GM12878 (cell line): ENCODE results near the gene RIF1. TPM values are rescaled to one million over a fixed set of nuclear protein-coding genes. Genes with fewer than 3 reads are reported as not detected.

Experiments
- ATAC-seq: fragments of 200-7000 bp; cut with Tn5 transposase; 3 replicates; pipeline ENCODE4 v1.9.1; 2020; ENCODE audit warnings: mild to moderate bottlenecking, moderate library complexity
- BruUV-seq: library from RNA; stranded (reverse); fragments of 400-500 nt; replicated peaks from 2 replicates; lab custom pipeline; 2021; lab: Mats Ljungman, UMichigan
- CTCF ChIA-PET: fragments of 300-600 bp; sonication (Branson Sonifier 250); formaldehyde crosslinking; extraction: SDS; loops from one replicate; lab custom pipeline; 2021; ENCODE audit warnings: inconsistent platforms; lab: Yijun Ruan, JAX
- POLR2A ChIA-PET: fragments of 350-600 bp; formaldehyde crosslinking; extraction: SDS; loops from one replicate; lab custom pipeline; 2021; ENCODE audit warnings: inconsistent platforms; lab: Charles Lee
- RAD21 ChIA-PET: fragments of 300-600 bp; sonication (Branson Sonifier 250); formaldehyde crosslinking; loops from one replicate; lab custom pipeline; 2023; ENCODE audit warnings: antibody characterized with exemption; ENCODE audit not compliant: unreplicated experiment; lab: Charles Lee
- SMC1A ChIA-PET: fragments of 300-600 bp; sonication (Branson Sonifier 250); formaldehyde crosslinking; loops from one replicate; lab custom pipeline; 2023; ENCODE audit not compliant: unreplicated experiment, uncharacterized antibody; lab: Charles Lee
- DNase-seq: peaks from one replicate; pipeline ENCODE4 v3.0.0-alpha.2; 2011; ENCODE audit warnings: low read depth, low spot score
- FAIRE-seq: peaks from 3 replicates; lab custom pipeline; 2011; peaks lifted over from hg19 to GRCh38; lab: Jason Lieb, UNC
- H2AFZ ChIP-seq: 2 replicates; pipeline ENCODE4 v1.6.0; 2011; ENCODE audit warnings: low read depth, low read length, control low read depth; ENCODE audit not compliant: control insufficient read depth
- H3K27ac ChIP-seq: 2 replicates; pipeline ENCODE4 v1.5.1; 2011; ENCODE audit warnings: control low read depth; ENCODE audit not compliant: control insufficient read depth, insufficient read depth
- H3K27me3 ChIP-seq, 2 experiments: replicated peaks in 1 of 2; 2 replicates each; pipeline versions ENCODE4 v1.6.0 to v1.6.1; 2011; ENCODE audit warnings: low read length in 1 of 2; ENCODE audit not compliant: control insufficient read depth in 2 of 2, insufficient read depth in 2 of 2
- H3K36me3 ChIP-seq, 2 experiments: 2 replicates each; pipeline ENCODE4 v1.5.1; 2011; ENCODE audit warnings: low read length in 1 of 2; ENCODE audit not compliant: control insufficient read depth in 2 of 2, insufficient read depth in 2 of 2
- H3K4me1 ChIP-seq: 2 replicates; pipeline ENCODE4 v1.6.1; 2011; ENCODE audit warnings: mild to moderate bottlenecking, low read length, moderate library complexity, mixed read lengths; ENCODE audit not compliant: control insufficient read depth, insufficient read depth
- H3K4me2 ChIP-seq: 2 replicates; pipeline ENCODE4 v1.6.0; 2011; ENCODE audit warnings: control low read depth; ENCODE audit not compliant: control insufficient read depth, insufficient read depth
- H3K4me3 ChIP-seq: fragments of 200-600 bp; sonication (generic); 2 replicates; pipeline ENCODE4 v1.5.1; 2016
- H3K79me2 ChIP-seq: 2 replicates; pipeline ENCODE4 v1.6.0; 2011; ENCODE audit warnings: low read length; ENCODE audit not compliant: control insufficient read depth, insufficient read depth
- H3K9ac ChIP-seq: 2 replicates; pipeline ENCODE4 v1.8.0; 2011; ENCODE audit warnings: low read length, control low read depth, mixed read lengths; ENCODE audit not compliant: control insufficient read depth, insufficient read depth
- H3K9me3 ChIP-seq: replicated peaks from 3 replicates; pipeline ENCODE4 v1.5.1; 2011; ENCODE audit warnings: mild to moderate bottlenecking, low read length; ENCODE audit not compliant: control insufficient read depth, insufficient read depth
- H4K20me1 ChIP-seq: 2 replicates; pipeline ENCODE4 v1.6.0; 2011; ENCODE audit not compliant: control insufficient read depth, insufficient read depth
- CREM ChIP-seq: IDR thresholded peaks from 2 replicates; pipeline ENCODE4 v1.6.1; 2014; ENCODE audit warnings: antibody characterized with exemption, low read depth
- GABPA ChIP-seq: IDR thresholded peaks from 2 replicates; pipeline ENCODE4 v1.6.1; 2014; ENCODE audit warnings: antibody characterized with exemption, low read depth, mild to moderate bottlenecking, inconsistent platforms
- NFIC ChIP-seq: IDR thresholded peaks from 2 replicates; pipeline ENCODE4 v1.6.1; 2012; ENCODE audit warnings: low read depth, mild to moderate bottlenecking, inconsistent platforms, low read length, moderate library complexity
- NFXL1 ChIP-seq: fragments of 450-650 bp; IDR thresholded peaks from 2 replicates; pipeline ENCODE4 v1.6.1; 2017; ENCODE audit warnings: antibody characterized with exemption, mild to moderate bottlenecking, borderline replicate concordance
- SMC3 ChIP-seq: IDR thresholded peaks from 2 replicates; pipeline ENCODE4 v1.6.1; 2011; ENCODE audit warnings: low read length, improper control_type of control experiment, borderline replicate concordance
- WGBS: methylation state at CpG from one replicate; pipeline ENCODE4 v1.1.6; 2016; ENCODE audit warnings: low lambda C conversion rate; ENCODE audit not compliant: insufficient replicate concordance, insufficient coverage; ENCODE audit errors: missing lambda C conversion rate; 5-methylcytosine and 5-hydroxymethylcytosine counted together
- in situ Hi-C: fragments of 300-500 bp; cut with MboI; formaldehyde crosslinking; loops from 9 replicates; pipeline ENCODE4 v1.14.3; 2018; ENCODE audit warnings: mixed read lengths
- intact Hi-C: fragments of 100-400 bp; cut with micrococcal nuclease; formaldehyde crosslinking; loops from one replicate; pipeline ENCODE4 v1.14.2; 2022; ENCODE audit not compliant: unreplicated experiment
- polyA plus RNA-seq, 11 experiments: library from polyadenylated mRNA; depleted of rRNA in 4 of 11; unstranded in 6 of 11; stranded (reverse) in 5 of 11; fragments of >200 nt; fragmentation: Nextera tagmentation in 4 of 11; fragmentation: Illumina TruSeq in 1 of 11; extraction: Ambion mirVana in 4 of 11; extraction: Trizol in 1 of 11; gene quantifications; 1 replicate in 1 of 11; 2 replicates in 10 of 11; pipeline versions ENCODE4 v1.2.1 to v1.2.3, GENCODE V29; 2011 to 2016; ENCODE audit warnings: inconsistent platforms in 2 of 11, missing spikeins in 2 of 11, low read depth in 1 of 11
- total RNA-seq, 4 experiments: library from RNA; depleted of rRNA in 3 of 4; stranded (reverse); fragments of >200 nt in 3 of 4; fragmentation: Illumina TruSeq in 1 of 4; extraction: Trizol in 1 of 4; gene quantifications; 2 replicates each; pipeline versions ENCODE4 v1.2.1 to v1.2.3, GENCODE V29; 2013 to 2021
- TF ChIP-seq, protein P1 (sequence below): IDR thresholded peaks from 2 replicates; pipeline ENCODE4 v1.6.1; 2011; ENCODE audit warnings: borderline replicate concordance, low read depth, mild to moderate bottlenecking, moderate library complexity, mixed read lengths, low read length; ENCODE audit not compliant: insufficient read depth; ENCODE audit errors: extremely low read length

RIF1 gene
- total and polyA plus RNA-seq, 10 of the 15 experiments (the other 5 are each of a cell fraction or from before 2014, with no cell fraction given) = 6.3 to 63.2 (median 34.4) TPM

DNA sequence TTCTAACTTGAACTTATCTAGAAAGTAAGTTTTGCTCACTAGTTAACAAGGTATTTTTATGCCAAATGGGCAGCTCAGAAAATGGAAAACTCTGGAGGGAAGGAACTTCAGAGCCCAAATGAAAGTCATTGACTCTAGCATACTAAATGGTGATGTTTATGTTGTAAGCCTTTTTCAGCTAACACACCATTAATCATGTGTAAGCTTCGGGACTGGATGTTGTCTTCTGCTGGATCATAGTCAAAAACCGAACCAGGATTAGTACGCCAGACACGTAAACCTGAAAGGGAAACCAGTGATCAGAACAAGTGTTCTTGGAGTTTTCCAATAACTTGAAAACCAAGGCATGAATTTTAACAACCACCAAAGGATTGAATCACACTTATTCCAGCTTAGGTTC is 81.8 kb downstream of the RIF1 start:
- intact Hi-C loops = no loop called here
- no peak for FAIRE-seq
- H3K27ac ChIP-seq = no peak overlapping the region
- ChIA-PET CTCF (no interaction called here), POLR2A (no interaction called here), RAD21 (no interaction called here), SMC1A (interaction anchor here (0.9 kb wide), 1 partner anchor 9 kb away, joined by 3 read pairs; no protein-coding TSS in a partner anchor)
- no peaks in the 10 kb centered on the region for H3K9me3 ChIP-seq
- H2AFZ ChIP-seq = no peak overlapping the region
- H3K36me3 ChIP-seq = no peaks in the 10 kb centered on the region
- no peaks in the 10 kb centered on the region for H3K27me3 ChIP-seq
- WGBS = 100% methylated on average over 4 of the region's 4 CpGs
- H3K4me3 ChIP-seq = no peak overlapping the region
- DNase-seq = no peak
- in situ Hi-C loops = no loop called here
- no peak overlapping the region for H3K4me2 ChIP-seq
- no peak for ATAC-seq
- BruUV-seq = no TSS peak
- H3K9ac ChIP-seq = no peak overlapping the region
- H4K20me1 ChIP-seq = no peaks in the 10 kb centered on the region
- TF ChIP-seq NFXL1 (no peak), CREM (no peak), GABPA (no peak)
- H3K79me2 ChIP-seq = no peaks in the 10 kb centered on the region
- H3K4me1 ChIP-seq = no peaks in the 10 kb centered on the region

- no peak overlapping the region for H3K27ac ChIP-seq
- SMC1A ChIA-PET = interaction anchor here (0.6 kb wide), 1 partner anchor 1033 kb away, joined by 3 read pairs; no protein-coding TSS in a partner anchor
- no peaks in the 10 kb centered on the region for H3K9me3 ChIP-seq
- TF ChIP-seq NFIC = no peak
- TF ChIP-seq SMC3 = no peak
- TF ChIP-seq, protein P1, sequence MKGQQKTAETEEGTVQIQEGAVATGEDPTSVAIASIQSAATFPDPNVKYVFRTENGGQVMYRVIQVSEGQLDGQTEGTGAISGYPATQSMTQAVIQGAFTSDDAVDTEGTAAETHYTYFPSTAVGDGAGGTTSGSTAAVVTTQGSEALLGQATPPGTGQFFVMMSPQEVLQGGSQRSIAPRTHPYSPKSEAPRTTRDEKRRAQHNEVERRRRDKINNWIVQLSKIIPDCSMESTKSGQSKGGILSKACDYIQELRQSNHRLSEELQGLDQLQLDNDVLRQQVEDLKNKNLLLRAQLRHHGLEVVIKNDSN = no peak
- no peak overlapping the region for H3K4me2 ChIP-seq
- no peak for ATAC-seq
- CTCF ChIA-PET = no interaction called here
- H3K4me3 ChIP-seq = no peak overlapping the region
- RAD21 ChIA-PET = no interaction called here
- no peaks in the 10 kb centered on the region for H4K20me1 ChIP-seq
- FAIRE-seq = no peak
- H3K79me2 ChIP-seq = no peaks in the 10 kb centered on the region
- DNase-seq = no peak
- intact Hi-C loops = no loop called here
- no TSS peak for BruUV-seq
- H3K4me1 ChIP-seq = no peaks in the 10 kb centered on the region
- POLR2A ChIA-PET = no interaction called here
- in situ Hi-C loops = no loop called here
- no peak overlapping the region for H2AFZ ChIP-seq
- no peaks in the 10 kb centered on the region for H3K27me3 ChIP-seq
- 94% methylated on average over 1 of the region's 1 CpG for WGBS
- H3K9ac ChIP-seq = no peak overlapping the region
- H3K36me3 ChIP-seq = no peaks in the 10 kb centered on the region
Measured at GRCh38 chr2:151498178-151498577, 88.5 kb downstream of the RIF1 start.
